Cardiac muscle cell (in vitro differentiated cells and primary cell): ENCODE data around the gene PELI2. TPM values are rescaled to one million over a fixed set of nuclear protein-coding genes. Genes with fewer than 3 reads are reported as not detected.

ENCODE experiments used
- DNase-seq, 2 donors: peaks; one replicate each; pipeline versions ENCODE4 v3.0.0 to v3.0.0-alpha.2; 2010 to 2017; ENCODE audit warnings: low read depth in 1 of 2, low spot score in 1 of 2
- H3K27ac ChIP-seq: fragments of 200-600 bp; sonication (generic); 2 replicates; pipeline ENCODE4 v1.5.1; 2016
- H3K27me3 ChIP-seq: fragments of 200-600 bp; sonication (generic); 2 replicates; pipeline ENCODE4 v1.6.0; 2016; ENCODE audit warnings: control low read depth
- H3K36me3 ChIP-seq: fragments of 200-600 bp; sonication (generic); 2 replicates; pipeline ENCODE4 v1.5.1; 2016; ENCODE audit warnings: control low read depth
- H3K4me1 ChIP-seq: fragments of 200-600 bp; sonication (generic); 2 replicates; pipeline ENCODE4 v1.8.1; 2017; ENCODE audit warnings: low read depth, mild to moderate bottlenecking, mixed run types
- H3K4me3 ChIP-seq: fragments of 200-600 bp; sonication (generic); 2 replicates; pipeline ENCODE4 v1.5.1; 2016; ENCODE audit warnings: mild to moderate bottlenecking
- H3K9me3 ChIP-seq: fragments of 200-600 bp; sonication (generic); 2 replicates; pipeline ENCODE4 v1.5.1; 2017; ENCODE audit warnings: low read depth, mild to moderate bottlenecking, control low read depth
- CTCF ChIP-seq: IDR thresholded peaks from 2 replicates; pipeline ENCODE4 v1.5.1; 2012; ENCODE audit warnings: low read depth, mild to moderate bottlenecking, low read length
- polyA plus RNA-seq: library from polyadenylated mRNA; unstranded; fragments of >200 nt; fragmentation: Nextera tagmentation; extraction: Ambion mirVana; gene quantifications from 2 replicates; pipeline ENCODE4 v1.2.1, GENCODE V29; 2016
- total RNA-seq: library from RNA; depleted of rRNA; stranded (reverse); fragments of >200 nt; gene quantifications from 2 replicates; pipeline ENCODE4 v1.2.3, GENCODE V29; 2016

Gene PELI2
- total and polyA plus RNA-seq, 2 experiments from 2014 or later, result 1.7 to 4.9 TPM

GRCh38 chr14:56180754-56181542 is 62.7 kb downstream of the PELI2 start:
- DNase-seq, result no peak
- H3K27ac ChIP-seq, result no peak overlapping the region
- H3K9me3 ChIP-seq, result no peaks in the 10 kb centered on the region
- no peaks in the 10 kb centered on the region for H3K27me3 ChIP-seq
- no peaks in the 10 kb centered on the region for H3K4me1 ChIP-seq
- no peaks in the 10 kb centered on the region for H3K36me3 ChIP-seq
- no peak overlapping the region for H3K4me3 ChIP-seq
- no peak for TF ChIP-seq CTCF

GRCh38 chr14:56181681-56182085 is 63.5 kb downstream of the PELI2 start:
- no peaks in the 10 kb centered on the region for H3K9me3 ChIP-seq
- no peak overlapping the region for H3K4me3 ChIP-seq
- H3K36me3 ChIP-seq, result no peaks in the 10 kb centered on the region
- H3K27ac ChIP-seq, result no peak overlapping the region
- H3K4me1 ChIP-seq, result no peaks in the 10 kb centered on the region
- TF ChIP-seq CTCF, result no peak
- no peaks in the 10 kb centered on the region for H3K27me3 ChIP-seq
- DNase-seq, result no peak

GRCh38 chr14:56182410-56182809 is 64.2 kb downstream of the PELI2 start:
- H3K9me3 ChIP-seq, result no peaks in the 10 kb centered on the region
- no peak for DNase-seq
- TF ChIP-seq CTCF, result no peak
- no peaks in the 10 kb centered on the region for H3K27me3 ChIP-seq
- no peaks in the 10 kb centered on the region for H3K4me1 ChIP-seq
- H3K36me3 ChIP-seq, result no peaks in the 10 kb centered on the region
- H3K27ac ChIP-seq, result no peak overlapping the region
- H3K4me3 ChIP-seq, result no peak overlapping the region

- Histone ChIP-seq H3K27me3 (no peaks in the 10 kb centered on the region), H3K9me3 (no peaks in the 10 kb centered on the region), H3K36me3 (no peaks in the 10 kb centered on the region), H3K4me1 (no peaks in the 10 kb centered on the region), H3K27ac (no peak overlapping the region), H3K4me3 (no peak overlapping the region)
- TF ChIP-seq CTCF, result no peak
- no peak for DNase-seq
Observed at GRCh38 chr14:56183631-56184157, 65.5 kb downstream of the PELI2 start.

- no peak for DNase-seq
- Histone ChIP-seq H3K4me3 (no peak overlapping the region), H3K27ac (no peak overlapping the region), H3K36me3 (no peaks in the 10 kb centered on the region), H3K4me1 (no peaks in the 10 kb centered on the region), H3K9me3 (no peaks in the 10 kb centered on the region), H3K27me3 (no peaks in the 10 kb centered on the region)
- no peak for TF ChIP-seq CTCF
Observed at GRCh38 chr14:56185992-56186391, 67.8 kb downstream of the PELI2 start.
